ENCODE data around the gene MAPKBP1. TPM values are rescaled to one million over a fixed set of nuclear protein-coding genes. Genes with fewer than 3 reads are reported as not detected.

Gene MAPKBP1
- total and polyA plus RNA-seq, 9 of the 15 experiments (the other 6 are each of a cell fraction or from before 2014, with no cell fraction given): 0.15 to 9.5 (median 4.5) TPM

DNA sequence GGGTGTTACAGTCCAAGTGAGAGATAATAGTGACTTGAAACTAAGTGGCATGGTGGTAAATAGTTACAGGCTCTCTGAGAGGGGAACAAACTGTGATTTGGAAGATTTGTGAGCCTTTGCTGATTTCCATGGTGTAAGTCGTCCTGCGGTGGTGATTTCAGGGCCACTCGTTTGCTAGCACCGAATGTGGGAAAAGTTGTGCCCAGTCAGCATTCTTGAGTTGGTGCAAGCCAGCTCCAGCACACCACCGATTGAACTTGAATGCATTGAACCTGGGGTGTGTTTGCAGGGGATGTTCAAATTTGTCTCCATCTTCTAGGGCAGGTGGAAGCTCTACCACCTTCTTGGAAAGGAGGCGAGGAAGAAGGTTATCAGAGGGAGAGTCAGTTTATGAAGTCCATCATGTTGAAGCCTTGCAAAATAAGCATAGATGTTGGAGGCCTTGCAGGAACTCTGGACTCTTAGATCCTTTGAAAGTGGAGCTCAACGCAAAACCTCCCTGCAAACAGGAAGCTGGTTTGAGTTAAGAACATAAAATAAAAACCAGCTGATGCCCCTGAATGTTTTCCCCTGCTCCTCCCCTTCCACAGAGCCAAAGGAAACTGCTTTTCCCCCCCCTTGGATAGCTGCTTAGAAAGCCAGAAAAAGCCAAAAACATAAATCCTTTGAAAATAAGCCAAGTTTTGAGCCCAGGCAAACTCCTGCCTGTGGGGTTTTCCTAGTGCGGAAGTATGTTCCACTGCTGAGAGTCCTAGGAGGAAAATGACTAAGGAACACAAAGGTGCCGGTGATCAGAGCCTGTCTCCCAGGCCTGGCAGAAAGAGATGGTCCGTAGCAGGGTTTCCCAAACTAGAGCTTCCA, 21.9 kb downstream of the MAPKBP1 start (continued):
- TF ChIP-seq, protein P1, sequence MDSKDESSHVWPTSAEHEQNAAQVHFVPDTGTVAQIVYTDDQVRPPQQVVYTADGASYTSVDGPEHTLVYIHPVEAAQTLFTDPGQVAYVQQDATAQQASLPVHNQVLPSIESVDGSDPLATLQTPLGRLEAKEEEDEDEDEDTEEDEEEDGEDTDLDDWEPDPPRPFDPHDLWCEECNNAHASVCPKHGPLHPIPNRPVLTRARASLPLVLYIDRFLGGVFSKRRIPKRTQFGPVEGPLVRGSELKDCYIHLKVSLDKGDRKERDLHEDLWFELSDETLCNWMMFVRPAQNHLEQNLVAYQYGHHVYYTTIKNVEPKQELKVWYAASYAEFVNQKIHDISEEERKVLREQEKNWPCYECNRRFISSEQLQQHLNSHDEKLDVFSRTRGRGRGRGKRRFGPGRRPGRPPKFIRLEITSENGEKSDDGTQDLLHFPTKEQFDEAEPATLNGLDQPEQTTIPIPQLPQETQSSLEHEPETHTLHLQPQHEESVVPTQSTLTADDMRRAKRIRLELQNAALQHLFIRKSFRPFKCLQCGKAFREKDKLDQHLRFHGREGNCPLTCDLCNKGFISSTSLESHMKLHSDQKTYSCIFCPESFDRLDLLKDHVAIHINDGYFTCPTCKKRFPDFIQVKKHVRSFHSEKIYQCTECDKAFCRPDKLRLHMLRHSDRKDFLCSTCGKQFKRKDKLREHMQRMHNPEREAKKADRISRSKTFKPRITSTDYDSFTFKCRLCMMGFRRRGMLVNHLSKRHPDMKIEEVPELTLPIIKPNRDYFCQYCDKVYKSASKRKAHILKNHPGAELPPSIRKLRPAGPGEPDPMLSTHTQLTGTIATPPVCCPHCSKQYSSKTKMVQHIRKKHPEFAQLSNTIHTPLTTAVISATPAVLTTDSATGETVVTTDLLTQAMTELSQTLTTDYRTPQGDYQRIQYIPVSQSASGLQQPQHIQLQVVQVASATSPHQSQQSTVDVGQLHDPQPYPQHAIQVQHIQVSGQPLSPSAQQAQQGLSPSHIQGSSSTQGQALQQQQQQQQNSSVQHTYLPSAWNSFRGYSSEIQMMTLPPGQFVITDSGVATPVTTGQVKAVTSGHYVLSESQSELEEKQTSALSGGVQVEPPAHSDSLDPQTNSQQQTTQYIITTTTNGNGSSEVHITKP (IDR thresholded peaks at IDR 0.05; ENCODE audit: partially characterized antibody): no peak
- TF ChIP-seq, protein P2, sequence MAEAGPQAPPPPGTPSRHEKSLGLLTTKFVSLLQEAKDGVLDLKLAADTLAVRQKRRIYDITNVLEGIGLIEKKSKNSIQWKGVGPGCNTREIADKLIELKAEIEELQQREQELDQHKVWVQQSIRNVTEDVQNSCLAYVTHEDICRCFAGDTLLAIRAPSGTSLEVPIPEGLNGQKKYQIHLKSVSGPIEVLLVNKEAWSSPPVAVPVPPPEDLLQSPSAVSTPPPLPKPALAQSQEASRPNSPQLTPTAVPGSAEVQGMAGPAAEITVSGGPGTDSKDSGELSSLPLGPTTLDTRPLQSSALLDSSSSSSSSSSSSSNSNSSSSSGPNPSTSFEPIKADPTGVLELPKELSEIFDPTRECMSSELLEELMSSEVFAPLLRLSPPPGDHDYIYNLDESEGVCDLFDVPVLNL (CRISPR knock-in tag; IDR thresholded peaks at IDR 0.05; ENCODE audit: low read depth): no peak
- TF ChIP-seq ZNF316 (IDR thresholded peaks at IDR 0.05) (peak; percentile 85), C11orf30 (IDR thresholded peaks at IDR 0.05; ENCODE audit: low read depth) (peak; percentile 79), BHLHE40 (IDR thresholded peaks at IDR 0.05; ENCODE audit: low read length) (no peak), SMAD2 (IDR thresholded peaks at IDR 0.05; ENCODE audit: low read depth, low read length) (no peak), HDAC3 (IDR thresholded peaks at IDR 0.05; ENCODE audit: borderline replicate concordance, partially characterized antibody) (no peak), CBX8 (IDR thresholded peaks at IDR 0.05; ENCODE audit: borderline replicate concordance, extremely low read depth, low read depth, low read length, poor library complexity, severe bottlenecking) (no peak), ZNF780A (CRISPR knock-in tag; IDR thresholded peaks at IDR 0.05) (no peak), PTTG1 (tag; IDR thresholded peaks at IDR 0.05; ENCODE audit: low read depth) (no peak), MAFG (tag; conservative IDR thresholded peaks at IDR 0.05) (peak; percentile 61)
- TF ChIP-seq, protein P3, sequence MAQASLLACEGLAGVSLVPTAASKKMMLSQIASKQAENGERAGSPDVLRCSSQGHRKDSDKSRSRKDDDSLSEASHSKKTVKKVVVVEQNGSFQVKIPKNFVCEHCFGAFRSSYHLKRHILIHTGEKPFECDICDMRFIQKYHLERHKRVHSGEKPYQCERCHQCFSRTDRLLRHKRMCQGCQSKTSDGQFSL (CRISPR knock-in tag; IDR thresholded peaks at IDR 0.05): no peak
- TF ChIP-seq, protein P3 (tag; IDR thresholded peaks at IDR 0.05): no peak
- TF ChIP-seq, protein P4, sequence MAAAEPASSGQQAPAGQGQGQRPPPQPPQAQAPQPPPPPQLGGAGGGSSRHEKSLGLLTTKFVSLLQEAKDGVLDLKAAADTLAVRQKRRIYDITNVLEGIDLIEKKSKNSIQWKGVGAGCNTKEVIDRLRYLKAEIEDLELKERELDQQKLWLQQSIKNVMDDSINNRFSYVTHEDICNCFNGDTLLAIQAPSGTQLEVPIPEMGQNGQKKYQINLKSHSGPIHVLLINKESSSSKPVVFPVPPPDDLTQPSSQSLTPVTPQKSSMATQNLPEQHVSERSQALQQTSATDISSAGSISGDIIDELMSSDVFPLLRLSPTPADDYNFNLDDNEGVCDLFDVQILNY (CRISPR knock-in tag; IDR thresholded peaks at IDR 0.05): no peak

All from K562 (cell line).